NCI-H748 (cell line): ENCODE measurements around the gene TBC1D4.
A peak's percentile ranks its signal among the peaks of the same experiment; 100 is the strongest.
"Not testable (repeated sequence)": the region's sequence is repeated elsewhere in the genome, so short reads cannot be mapped to it uniquely, and the experiment has no call there.

Experiments
- DNase-seq: peaks from one replicate; lab custom pipeline; 2025; ENCODE audit not compliant: unreplicated experiment; lab: John Stamatoyannopoulos, UW

The TBC1D4 gene

GRCh38 chr13:75363371-75363770 lies 118.6 kb downstream of the TBC1D4 start:
- DNase-seq: no peak

- DNase-seq: no peak
Measured at GRCh38 chr13:75362026-75362425, 119.9 kb downstream of the TBC1D4 start.

GRCh38 chr13:75360170-75360569 lies 121.8 kb downstream of the TBC1D4 start:
- no peak for DNase-seq

- DNase-seq: no peak
Measured at GRCh38 chr13:75359266-75359665, 122.7 kb downstream of the TBC1D4 start.

- peak; percentile 68 for DNase-seq
Measured at GRCh38 chr13:75357576-75358289, 124.2 kb downstream of the TBC1D4 start.

- no peak for DNase-seq
Measured at GRCh38 chr13:75356421-75356820, 125.5 kb downstream of the TBC1D4 start.

GRCh38 chr13:75355609-75356008 lies 126.4 kb downstream of the TBC1D4 start:
- no peak for DNase-seq

- no peak for DNase-seq
Measured at GRCh38 chr13:75353781-75354193, 128.2 kb downstream of the TBC1D4 start.

- DNase-seq: no peak
Measured at GRCh38 chr13:75352641-75353327, 129.2 kb downstream of the TBC1D4 start.

- not testable (repeated sequence) for DNase-seq
Measured at GRCh38 chr13:75351538-75351937, 130.4 kb downstream of the TBC1D4 start.

GRCh38 chr13:75347925-75348324 lies 134.0 kb downstream of the TBC1D4 start:
- no peak for DNase-seq

- DNase-seq: no peak
Measured at GRCh38 chr13:75347457-75347856, 134.5 kb downstream of the TBC1D4 start.

- DNase-seq: no peak
Measured at GRCh38 chr13:75345193-75345592, 136.8 kb downstream of the TBC1D4 start.

- no peak for DNase-seq
Measured at GRCh38 chr13:75341028-75341427, 140.9 kb downstream of the TBC1D4 start.

GRCh38 chr13:75339635-75340374 lies 142.2 kb downstream of the TBC1D4 start:
- no peak for DNase-seq

GRCh38 chr13:75334634-75335447 lies 147.1 kb downstream of the TBC1D4 start:
- no peak for DNase-seq

GRCh38 chr13:75333103-75333502 lies 148.9 kb downstream of the TBC1D4 start:
- DNase-seq: no peak

GRCh38 chr13:75331792-75332349 lies 150.1 kb downstream of the TBC1D4 start:
- DNase-seq: no peak

- DNase-seq: no peak
Measured at GRCh38 chr13:75330770-75331169, 151.2 kb downstream of the TBC1D4 start.

GRCh38 chr13:75329723-75330122 lies 152.2 kb downstream of the TBC1D4 start:
- DNase-seq: no peak

GRCh38 chr13:75329097-75329496 lies 152.9 kb downstream of the TBC1D4 start:
- no peak for DNase-seq
